PC-9 (cell line): ENCODE measurements around the gene OSBPL3. TPM values are rescaled to one million over a fixed set of nuclear protein-coding genes. Genes with fewer than 3 reads are reported as not detected.
A peak's percentile ranks its signal among the peaks of the same experiment; 100 is the strongest.

Source experiments
- BruUV-seq: library from RNA; stranded (reverse); fragments of 400-500 nt; replicated peaks from 2 replicates; lab custom pipeline; 2021; lab: Mats Ljungman, UMichigan
- CTCF ChIA-PET: fragments of 300-600 bp; sonication (Branson Sonifier 250); formaldehyde crosslinking; loops from one replicate; lab custom pipeline; 2022; ENCODE audit warnings: antibody characterized with exemption; lab: Charles Lee
- POLR2A ChIA-PET: fragments of 300-600 bp; sonication (Branson Sonifier 250); formaldehyde crosslinking; loops from one replicate; lab custom pipeline; 2022; ENCODE audit warnings: antibody characterized with exemption; ENCODE audit not compliant: unreplicated experiment; lab: Charles Lee
- DNase-seq, 2 experiments: peaks; one replicate each; pipeline versions ENCODE4 v3.0.0 to v3.0.0-alpha.2; 2015 to 2022; ENCODE audit warnings: mixed read lengths in 1 of 2
- H2AFZ ChIP-seq: fragments of 200-600 bp; sonication (generic); 2 replicates; pipeline ENCODE4 v1.8.1; 2017; ENCODE audit warnings: antibody characterized with exemption
- H3F3A ChIP-seq: fragments of 200-600 bp; sonication (generic); 2 replicates; pipeline ENCODE4 v1.8.1; 2017; ENCODE audit warnings: antibody characterized with exemption, mild to moderate bottlenecking, low read depth; ENCODE audit not compliant: insufficient read depth
- H3K27ac ChIP-seq: fragments of 200-600 bp; sonication (generic); 2 replicates; pipeline ENCODE4 v1.6.1; 2016; ENCODE audit warnings: mixed run types
- H3K27me3 ChIP-seq: fragments of 200-600 bp; sonication (generic); 2 replicates; pipeline ENCODE4 v1.6.1; 2016; ENCODE audit warnings: low read depth, mixed run types; ENCODE audit not compliant: insufficient read depth
- H3K36me3 ChIP-seq: fragments of 200-600 bp; sonication (generic); 2 replicates; pipeline ENCODE4 v1.6.1; 2016; ENCODE audit warnings: low read depth, mixed run types
- H3K4me1 ChIP-seq: fragments of 200-600 bp; sonication (generic); replicated peaks from 2 replicates; pipeline ENCODE4 v1.6.1; 2016; ENCODE audit warnings: mixed run types; ENCODE audit not compliant: insufficient read depth
- H3K4me2 ChIP-seq: fragments of 200-600 bp; sonication (generic); 2 replicates; pipeline ENCODE4 v1.6.1; 2017; ENCODE audit warnings: mixed run types
- H3K4me3 ChIP-seq: fragments of 200-600 bp; sonication (generic); 2 replicates; pipeline ENCODE4 v1.6.1; 2016; ENCODE audit warnings: mixed run types
- H3K79me2 ChIP-seq: fragments of 200-600 bp; sonication (generic); 2 replicates; pipeline ENCODE4 v1.6.1; 2017; ENCODE audit warnings: low read depth, mixed run types
- H3K9me2 ChIP-seq: fragments of 200-600 bp; sonication (generic); 2 replicates; pipeline ENCODE4 v1.8.1; 2017; ENCODE audit warnings: mild to moderate bottlenecking; ENCODE audit not compliant: insufficient read depth
- H3K9me3 ChIP-seq: fragments of 200-600 bp; sonication (generic); 2 replicates; pipeline ENCODE4 v1.8.1; 2016; ENCODE audit warnings: low read depth; ENCODE audit not compliant: insufficient read depth
- H4K20me1 ChIP-seq: fragments of 200-600 bp; sonication (generic); 2 replicates; pipeline ENCODE4 v1.8.1; 2017; ENCODE audit not compliant: insufficient read depth
- EZH2 ChIP-seq: fragments of 200-600 bp; sonication (generic); IDR thresholded peaks from 2 replicates; pipeline ENCODE4 v1.8.0; 2017; ENCODE audit warnings: antibody characterized with exemption, low read depth
- intact Hi-C: fragments of 100-400 bp; cut with micrococcal nuclease; formaldehyde crosslinking; loops from one replicate; pipeline ENCODE4 v1.10.0; 2022; ENCODE audit not compliant: unreplicated experiment
- total RNA-seq: library from RNA; stranded (reverse); gene quantifications from 2 replicates; pipeline ENCODE4 v1.2.3, GENCODE V29; 2021
- TF ChIP-seq, protein P1 (sequence below): fragments of 200-600 bp; sonication (generic); conservative IDR thresholded peaks from 2 replicates; pipeline ENCODE4 v1.6.1; 2017; ENCODE audit warnings: mixed run types, antibody characterized with exemption, mild to moderate bottlenecking, moderate library complexity

Gene OSBPL3
- total RNA-seq, 1 experiment from 2014 or later: 87.6 TPM

DNA sequence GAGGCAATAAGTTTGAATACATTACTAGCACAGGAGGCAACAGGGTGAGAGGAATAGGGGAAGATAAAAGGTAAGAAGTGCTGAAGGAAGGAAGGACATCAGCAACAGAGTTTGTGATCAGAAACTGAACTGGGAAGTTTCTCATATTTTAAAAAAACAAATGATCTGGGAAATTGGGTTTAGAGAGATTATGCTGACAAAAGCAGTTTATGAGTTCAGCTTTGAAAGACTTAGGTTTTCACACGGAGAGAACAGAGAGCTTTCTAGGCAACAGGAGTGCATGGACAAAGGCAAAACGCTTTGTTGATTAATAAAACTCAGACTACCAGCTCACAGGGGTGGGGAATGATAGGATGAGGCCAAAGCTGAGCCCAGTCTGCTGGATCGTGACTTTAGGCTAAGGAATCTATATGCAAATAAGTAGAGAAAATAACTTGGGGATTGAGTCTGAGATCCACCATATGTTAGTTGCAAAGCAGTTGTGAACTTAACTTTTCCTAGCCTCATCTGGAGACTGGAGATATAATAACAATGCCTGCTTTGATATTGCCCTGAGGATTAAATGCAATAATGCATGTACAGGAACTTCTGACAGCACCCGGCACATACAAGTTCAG lies 4.2 kb downstream of the OSBPL3 start:
- Histone ChIP-seq H3K27ac (no peak overlapping the region), H3K79me2 (peaks cover 89% of the 10 kb centered on the region), H3K4me3 (no peak overlapping the region), H3K4me2 (no peak overlapping the region), H3K27me3 (no peaks in the 10 kb centered on the region), H3K9me2 (no peaks in the 10 kb centered on the region), H3K9me3 (no peaks in the 10 kb centered on the region), H3K36me3 (no peaks in the 10 kb centered on the region), H3K4me1 (peaks cover 50% of the 10 kb centered on the region), H3F3A (peaks cover 21% of the 10 kb centered on the region; the same call in 1 of the 2 replicates), H4K20me1 (no peaks in the 10 kb centered on the region), H2AFZ (no peak overlapping the region)
- CTCF ChIA-PET: no interaction called here
- TF ChIP-seq EZH2: no peak
- TF ChIP-seq, protein P1, sequence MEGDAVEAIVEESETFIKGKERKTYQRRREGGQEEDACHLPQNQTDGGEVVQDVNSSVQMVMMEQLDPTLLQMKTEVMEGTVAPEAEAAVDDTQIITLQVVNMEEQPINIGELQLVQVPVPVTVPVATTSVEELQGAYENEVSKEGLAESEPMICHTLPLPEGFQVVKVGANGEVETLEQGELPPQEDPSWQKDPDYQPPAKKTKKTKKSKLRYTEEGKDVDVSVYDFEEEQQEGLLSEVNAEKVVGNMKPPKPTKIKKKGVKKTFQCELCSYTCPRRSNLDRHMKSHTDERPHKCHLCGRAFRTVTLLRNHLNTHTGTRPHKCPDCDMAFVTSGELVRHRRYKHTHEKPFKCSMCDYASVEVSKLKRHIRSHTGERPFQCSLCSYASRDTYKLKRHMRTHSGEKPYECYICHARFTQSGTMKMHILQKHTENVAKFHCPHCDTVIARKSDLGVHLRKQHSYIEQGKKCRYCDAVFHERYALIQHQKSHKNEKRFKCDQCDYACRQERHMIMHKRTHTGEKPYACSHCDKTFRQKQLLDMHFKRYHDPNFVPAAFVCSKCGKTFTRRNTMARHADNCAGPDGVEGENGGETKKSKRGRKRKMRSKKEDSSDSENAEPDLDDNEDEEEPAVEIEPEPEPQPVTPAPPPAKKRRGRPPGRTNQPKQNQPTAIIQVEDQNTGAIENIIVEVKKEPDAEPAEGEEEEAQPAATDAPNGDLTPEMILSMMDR: no peak
- POLR2A ChIA-PET: no interaction called here
- intact Hi-C loops: no loop called here
- DNase-seq: no peak
- BruUV-seq: no TSS peak

DNA sequence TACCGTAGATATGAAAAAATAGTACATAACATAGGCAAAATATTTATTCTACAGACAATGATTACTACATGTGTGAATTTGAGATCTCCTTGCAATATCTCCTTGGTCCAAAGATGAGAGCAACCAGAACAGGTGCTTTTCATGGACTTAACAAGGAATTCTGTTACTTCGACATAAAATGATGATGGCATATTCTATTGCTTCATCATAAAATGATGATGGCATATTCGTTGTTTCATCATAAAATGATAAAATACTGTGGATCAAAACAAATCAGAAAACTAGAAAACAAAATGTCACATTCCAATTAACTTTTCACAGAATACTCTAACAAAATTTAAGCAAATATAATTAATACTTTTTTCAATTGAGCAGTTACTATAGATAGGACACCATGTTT lies 4.8 kb downstream of the OSBPL3 start:
- Histone ChIP-seq H3K36me3 (no peaks in the 10 kb centered on the region), H3F3A (peaks cover 19% of the 10 kb centered on the region; the same call in 1 of the 2 replicates), H3K4me2 (no peak overlapping the region), H3K4me3 (no peak overlapping the region), H3K27ac (no peak overlapping the region), H2AFZ (no peak overlapping the region), H4K20me1 (no peaks in the 10 kb centered on the region), H3K9me2 (no peaks in the 10 kb centered on the region), H3K79me2 (peaks cover 95% of the 10 kb centered on the region), H3K4me1 (peaks cover 55% of the 10 kb centered on the region), H3K27me3 (no peaks in the 10 kb centered on the region), H3K9me3 (no peaks in the 10 kb centered on the region)
- BruUV-seq: no TSS peak
- ChIA-PET POLR2A (no interaction called here), CTCF (no interaction called here)
- intact Hi-C loops: no loop called here
- TF ChIP-seq, protein P1: no peak
- no peak for TF ChIP-seq EZH2
- DNase-seq: peak in 1 of 2 experiments; percentile 28

DNA sequence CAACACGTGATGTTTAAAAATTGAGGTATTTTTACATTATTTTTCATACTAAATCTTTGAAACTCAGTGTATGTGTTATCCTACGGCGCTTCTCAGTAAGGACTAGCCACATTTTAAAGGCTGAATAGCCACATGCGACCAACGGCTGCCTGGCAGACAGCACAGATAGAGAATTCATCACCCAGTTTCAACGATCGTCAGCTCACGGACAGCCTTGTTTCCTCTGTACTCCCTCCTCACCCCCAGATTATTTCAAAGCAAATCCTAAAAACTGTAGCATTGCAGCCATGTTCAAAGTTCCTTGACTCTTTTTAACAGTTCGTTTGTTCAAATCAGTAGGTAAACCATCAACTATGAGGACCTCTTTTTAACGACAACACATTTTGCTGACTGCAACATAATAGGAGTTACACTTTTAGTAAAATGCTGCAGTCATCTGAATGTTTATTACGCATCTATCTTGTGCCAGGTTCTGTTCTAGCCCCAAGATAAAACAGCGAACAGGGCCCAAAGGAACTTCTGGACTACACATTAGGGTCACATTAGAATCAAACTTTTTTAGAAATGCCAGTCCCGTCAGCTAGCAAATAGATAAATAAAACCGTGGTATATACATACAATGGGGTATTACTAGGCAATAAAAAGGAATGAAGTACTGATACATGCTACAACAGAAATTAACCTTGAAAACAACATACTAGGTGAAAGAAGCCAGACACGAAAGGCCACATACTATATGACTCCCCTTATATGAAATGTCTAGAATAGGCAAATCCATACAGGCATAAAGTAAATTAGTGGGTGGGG lies 5.7 kb downstream of the OSBPL3 start:
- POLR2A ChIA-PET: no interaction called here
- Histone ChIP-seq H3K4me2 (no peak overlapping the region), H3K4me3 (no peak overlapping the region), H3K27ac (no peak overlapping the region; the same call in 1 of the 2 replicates), H3K79me2 (peaks cover 100% of the 10 kb centered on the region), H3F3A (peaks cover 17% of the 10 kb centered on the region; the same call in 1 of the 2 replicates), H3K9me3 (no peaks in the 10 kb centered on the region), H3K9me2 (no peaks in the 10 kb centered on the region), H3K36me3 (no peaks in the 10 kb centered on the region), H4K20me1 (no peaks in the 10 kb centered on the region), H3K4me1 (peaks cover 55% of the 10 kb centered on the region), H2AFZ (no peak overlapping the region), H3K27me3 (no peaks in the 10 kb centered on the region)
- TF ChIP-seq, protein P1: no peak
- TF ChIP-seq EZH2: no peak
- CTCF ChIA-PET: no interaction called here
- DNase-seq: no peak
- intact Hi-C loops: no loop called here
- BruUV-seq: no TSS peak
